ENCODE data around the gene FTO.

Gene FTO

GRCh38 chr16:53922067-53922806 is 218.3 kb downstream of the FTO start:
- DNase-seq (ENCODE audit: extremely low read depth in 1 of 2, low read depth in 1 of 2): no peak

GRCh38 chr16:53922807-53923571 is 219.0 kb downstream of the FTO start:
- no peak for DNase-seq (ENCODE audit: extremely low read depth in 1 of 2, low read depth in 1 of 2)

GRCh38 chr16:53924331-53925106 is 220.6 kb downstream of the FTO start:
- DNase-seq (ENCODE audit: extremely low read depth in 1 of 2, low read depth in 1 of 2): no peak

GRCh38 chr16:53925107-53925410 is 221.1 kb downstream of the FTO start:
- no peak for DNase-seq (ENCODE audit: extremely low read depth in 1 of 2, low read depth in 1 of 2)

- no peak for DNase-seq (ENCODE audit: extremely low read depth in 1 of 2, low read depth in 1 of 2)
Observed at GRCh38 chr16:53925526-53925925, 221.6 kb downstream of the FTO start.

- DNase-seq (ENCODE audit: extremely low read depth in 1 of 2, low read depth in 1 of 2): no peak
Observed at GRCh38 chr16:53926209-53926608, 222.3 kb downstream of the FTO start.

- no peak for DNase-seq (ENCODE audit: extremely low read depth in 1 of 2, low read depth in 1 of 2)
Observed at GRCh38 chr16:53932975-53933374, 229.0 kb downstream of the FTO start.

GRCh38 chr16:53933407-53933806 is 229.5 kb downstream of the FTO start:
- DNase-seq (ENCODE audit: extremely low read depth in 1 of 2, low read depth in 1 of 2): no peak

- DNase-seq (ENCODE audit: extremely low read depth in 1 of 2, low read depth in 1 of 2): no peak
Observed at GRCh38 chr16:53936052-53936451, 232.1 kb downstream of the FTO start.

GRCh38 chr16:53936529-53936928 is 232.6 kb downstream of the FTO start:
- DNase-seq (ENCODE audit: extremely low read depth in 1 of 2, low read depth in 1 of 2): no peak

GRCh38 chr16:53937161-53937880 is 233.4 kb downstream of the FTO start:
- no peak for DNase-seq (ENCODE audit: extremely low read depth in 1 of 2, low read depth in 1 of 2)

- no peak for DNase-seq (ENCODE audit: extremely low read depth in 1 of 2, low read depth in 1 of 2)
Observed at GRCh38 chr16:53944025-53944424, 240.1 kb downstream of the FTO start.

GRCh38 chr16:53945996-53946395 is 242.0 kb downstream of the FTO start:
- no peak for DNase-seq (ENCODE audit: extremely low read depth in 1 of 2, low read depth in 1 of 2)

- no peak for DNase-seq (ENCODE audit: extremely low read depth in 1 of 2, low read depth in 1 of 2)
Observed at GRCh38 chr16:53946746-53947386, 242.9 kb downstream of the FTO start.

- DNase-seq (ENCODE audit: extremely low read depth in 1 of 2, low read depth in 1 of 2): no peak
Observed at GRCh38 chr16:53947642-53948041, 243.7 kb downstream of the FTO start.

- no peak for DNase-seq (ENCODE audit: extremely low read depth in 1 of 2, low read depth in 1 of 2)
Observed at GRCh38 chr16:53948326-53948725, 244.4 kb downstream of the FTO start.

- DNase-seq (ENCODE audit: extremely low read depth in 1 of 2, low read depth in 1 of 2): no peak
Observed at GRCh38 chr16:53948734-53949430, 244.9 kb downstream of the FTO start.

- no peak for DNase-seq (ENCODE audit: extremely low read depth in 1 of 2, low read depth in 1 of 2)
Observed at GRCh38 chr16:53949715-53950410, 245.9 kb downstream of the FTO start.

GRCh38 chr16:53950677-53951076 is 246.7 kb downstream of the FTO start:
- no peak for DNase-seq (ENCODE audit: extremely low read depth in 1 of 2, low read depth in 1 of 2)
